Neural cell (in vitro differentiated cells): ENCODE results near the gene DYNC1I2. TPM values are rescaled to one million over a fixed set of nuclear protein-coding genes. Genes with fewer than 3 reads are reported as not detected.

Experiments used
- H2AFZ ChIP-seq: fragments of 200-600, 300-800 bp; sonication (generic), shearing (Covaris generic); 2 replicates; pipeline ENCODE4 v1.6.0; 2014; ENCODE audit warnings: low read depth, mild to moderate bottlenecking, antibody characterized with exemption, low read length, moderate library complexity
- H3F3A ChIP-seq: fragments of 200-600 bp; shearing (Covaris generic); 2 replicates; pipeline ENCODE4 v1.6.1; 2016; ENCODE audit warnings: mild to moderate bottlenecking, moderate library complexity, mixed read lengths, antibody characterized with exemption, low read length; ENCODE audit not compliant: insufficient read depth, poor library complexity, severe bottlenecking
- H3K27ac ChIP-seq: fragments of 200-600, 300-800 bp; sonication (generic), shearing (Covaris generic); 2 replicates; pipeline ENCODE4 v1.5.1; 2014; ENCODE audit warnings: mild to moderate bottlenecking, low read length, moderate library complexity
- H3K27me3 ChIP-seq: fragments of 300-800, 200-600 bp; sonication (generic), shearing (Covaris generic); 2 replicates; pipeline ENCODE4 v1.6.0; 2014; ENCODE audit warnings: mild to moderate bottlenecking, low read depth, low read length, moderate library complexity; ENCODE audit not compliant: insufficient read depth
- H3K36me3 ChIP-seq: fragments of 300-800, 200-600 bp; sonication (generic), shearing (Covaris generic); 2 replicates; pipeline ENCODE4 v1.5.1; 2014; ENCODE audit warnings: mild to moderate bottlenecking, antibody characterized with exemption, low read length, moderate library complexity; ENCODE audit not compliant: insufficient read depth
- H3K4me2 ChIP-seq: fragments of 300-800, 200-600 bp; sonication (generic), shearing (Covaris generic); 2 replicates; pipeline ENCODE4 v1.6.0; 2014; ENCODE audit warnings: mild to moderate bottlenecking, low read length
- H3K4me3 ChIP-seq: fragments of 300-800, 200-600 bp; sonication (generic), shearing (Covaris generic); 2 replicates; pipeline ENCODE4 v1.5.1; 2014; ENCODE audit warnings: mild to moderate bottlenecking, low read length, moderate library complexity
- H3K79me2 ChIP-seq: fragments of 200-600 bp; shearing (Covaris generic); replicated peaks from 2 replicates; pipeline ENCODE4 v1.6.0; 2014; ENCODE audit warnings: mild to moderate bottlenecking, low read length, moderate library complexity; ENCODE audit not compliant: insufficient read depth
- H3K9ac ChIP-seq: fragments of 300-800, 200-600 bp; sonication (generic), shearing (Covaris generic); 2 replicates; pipeline ENCODE4 v1.6.1; 2016; ENCODE audit warnings: mild to moderate bottlenecking, low read length, mixed read lengths
- H3K9me2 ChIP-seq: fragments of 200-600 bp; shearing (Covaris generic); 2 replicates; pipeline ENCODE4 v1.6.1; 2016; ENCODE audit warnings: mild to moderate bottlenecking, low read length, mixed read lengths; ENCODE audit not compliant: insufficient read depth
- H3K9me3 ChIP-seq: fragments of 200-600, 300-800 bp; sonication (generic), shearing (Covaris generic); 2 replicates; pipeline ENCODE4 v1.6.1; 2016; ENCODE audit warnings: mild to moderate bottlenecking, mixed run types, low read length, moderate library complexity, mixed read lengths
- H4K20me1 ChIP-seq: fragments of 200-600 bp; shearing (Covaris generic); 2 replicates; pipeline ENCODE4 v1.6.1; 2016; ENCODE audit warnings: mild to moderate bottlenecking, mixed run types; ENCODE audit not compliant: insufficient read depth
- EP300 ChIP-seq: fragments of 450-650 bp; conservative IDR thresholded peaks from 2 replicates; pipeline ENCODE4 v1.6.1; 2014; ENCODE audit warnings: antibody characterized with exemption, mild to moderate bottlenecking, moderate library complexity; ENCODE audit not compliant: poor library complexity, severe bottlenecking
- EZH2 ChIP-seq: fragments of 200-600, 300-800 bp; shearing (Covaris generic), sonication (generic); IDR thresholded peaks from 2 replicates; pipeline ENCODE4 v1.6.1; 2014; ENCODE audit warnings: antibody characterized with exemption, low read length, borderline replicate concordance, mild to moderate bottlenecking; ENCODE audit not compliant: insufficient read depth, poor library complexity, severe bottlenecking
- MXI1 ChIP-seq: fragments of 450-650 bp; conservative IDR thresholded peaks from 2 replicates; pipeline ENCODE4 v1.6.1; 2014; ENCODE audit warnings: antibody characterized with exemption, mild to moderate bottlenecking; ENCODE audit not compliant: poor library complexity, severe bottlenecking
- POLR2AphosphoS5 ChIP-seq: IDR thresholded peaks from 2 replicates; pipeline ENCODE4 v1.6.1; 2012
- RAD21 ChIP-seq: fragments of 450-650 bp; conservative IDR thresholded peaks from 2 replicates; pipeline ENCODE4 v1.6.1; 2014; ENCODE audit warnings: antibody characterized with exemption, mild to moderate bottlenecking, moderate library complexity
- SMC3 ChIP-seq: fragments of 450-650 bp; conservative IDR thresholded peaks from 2 replicates; pipeline ENCODE4 v1.6.1; 2014; ENCODE audit warnings: antibody characterized with exemption, mild to moderate bottlenecking, moderate library complexity; ENCODE audit not compliant: poor library complexity
- TAF1 ChIP-seq: IDR thresholded peaks from 2 replicates; pipeline ENCODE4 v1.6.1; 2012; ENCODE audit warnings: low read depth
- polyA plus RNA-seq: library from polyadenylated mRNA; depleted of rRNA; stranded (reverse); fragments of >200 nt; gene quantifications from 2 replicates; pipeline ENCODE4 v1.2.3, GENCODE V29; 2014
- TF ChIP-seq, protein P1 (sequence below): IDR thresholded peaks from 2 replicates; pipeline ENCODE4 v1.6.1; 2012; ENCODE audit warnings: borderline replicate concordance
- TF ChIP-seq, protein P2 (sequence below): fragments of 450-650 bp; IDR thresholded peaks from 2 replicates; pipeline ENCODE4 v1.5.1; 2014; ENCODE audit warnings: antibody characterized with exemption, mild to moderate bottlenecking, moderate library complexity; ENCODE audit not compliant: poor library complexity, severe bottlenecking

DYNC1I2 gene
- polyA plus RNA-seq, 1 donor from 2014 or later: 561 TPM

DNA sequence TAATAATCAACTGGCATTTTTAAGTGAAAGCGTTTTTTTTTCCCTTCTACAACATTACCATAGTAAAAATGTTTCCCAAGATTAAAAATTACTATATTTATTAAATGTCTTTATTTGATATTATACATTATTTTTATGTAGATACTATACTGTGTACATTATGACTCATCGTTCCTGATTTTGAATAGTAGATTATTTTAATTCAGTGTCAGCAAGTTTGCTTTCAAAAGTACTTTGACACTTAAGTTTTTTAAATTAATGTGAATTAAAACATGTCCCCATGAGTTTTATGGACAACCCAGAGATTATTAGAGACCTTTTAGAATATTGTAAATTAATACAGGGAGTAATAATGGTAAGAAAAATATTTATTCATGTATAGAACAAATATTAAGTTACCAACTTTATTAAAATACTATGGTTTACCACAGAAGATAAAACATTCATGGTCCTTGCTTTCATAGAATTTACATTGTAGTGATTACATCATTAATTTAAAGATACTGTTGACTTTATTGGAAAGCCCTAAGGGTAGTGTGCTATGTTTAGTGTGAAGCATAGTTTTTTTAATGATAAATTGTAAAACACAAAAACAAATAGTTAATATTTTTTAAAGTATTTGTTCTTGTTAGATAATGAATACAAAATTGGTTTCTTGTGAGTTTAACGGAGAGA, 21.9 kb downstream of the DYNC1I2 start:
- Histone ChIP-seq H2AFZ (no peak overlapping the region), H3K79me2 (peaks cover 63% of the 10 kb centered on the region)
- TF ChIP-seq, protein P1, sequence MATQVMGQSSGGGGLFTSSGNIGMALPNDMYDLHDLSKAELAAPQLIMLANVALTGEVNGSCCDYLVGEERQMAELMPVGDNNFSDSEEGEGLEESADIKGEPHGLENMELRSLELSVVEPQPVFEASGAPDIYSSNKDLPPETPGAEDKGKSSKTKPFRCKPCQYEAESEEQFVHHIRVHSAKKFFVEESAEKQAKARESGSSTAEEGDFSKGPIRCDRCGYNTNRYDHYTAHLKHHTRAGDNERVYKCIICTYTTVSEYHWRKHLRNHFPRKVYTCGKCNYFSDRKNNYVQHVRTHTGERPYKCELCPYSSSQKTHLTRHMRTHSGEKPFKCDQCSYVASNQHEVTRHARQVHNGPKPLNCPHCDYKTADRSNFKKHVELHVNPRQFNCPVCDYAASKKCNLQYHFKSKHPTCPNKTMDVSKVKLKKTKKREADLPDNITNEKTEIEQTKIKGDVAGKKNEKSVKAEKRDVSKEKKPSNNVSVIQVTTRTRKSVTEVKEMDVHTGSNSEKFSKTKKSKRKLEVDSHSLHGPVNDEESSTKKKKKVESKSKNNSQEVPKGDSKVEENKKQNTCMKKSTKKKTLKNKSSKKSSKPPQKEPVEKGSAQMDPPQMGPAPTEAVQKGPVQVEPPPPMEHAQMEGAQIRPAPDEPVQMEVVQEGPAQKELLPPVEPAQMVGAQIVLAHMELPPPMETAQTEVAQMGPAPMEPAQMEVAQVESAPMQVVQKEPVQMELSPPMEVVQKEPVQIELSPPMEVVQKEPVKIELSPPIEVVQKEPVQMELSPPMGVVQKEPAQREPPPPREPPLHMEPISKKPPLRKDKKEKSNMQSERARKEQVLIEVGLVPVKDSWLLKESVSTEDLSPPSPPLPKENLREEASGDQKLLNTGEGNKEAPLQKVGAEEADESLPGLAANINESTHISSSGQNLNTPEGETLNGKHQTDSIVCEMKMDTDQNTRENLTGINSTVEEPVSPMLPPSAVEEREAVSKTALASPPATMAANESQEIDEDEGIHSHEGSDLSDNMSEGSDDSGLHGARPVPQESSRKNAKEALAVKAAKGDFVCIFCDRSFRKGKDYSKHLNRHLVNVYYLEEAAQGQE: no peak
- TF ChIP-seq, protein P2, sequence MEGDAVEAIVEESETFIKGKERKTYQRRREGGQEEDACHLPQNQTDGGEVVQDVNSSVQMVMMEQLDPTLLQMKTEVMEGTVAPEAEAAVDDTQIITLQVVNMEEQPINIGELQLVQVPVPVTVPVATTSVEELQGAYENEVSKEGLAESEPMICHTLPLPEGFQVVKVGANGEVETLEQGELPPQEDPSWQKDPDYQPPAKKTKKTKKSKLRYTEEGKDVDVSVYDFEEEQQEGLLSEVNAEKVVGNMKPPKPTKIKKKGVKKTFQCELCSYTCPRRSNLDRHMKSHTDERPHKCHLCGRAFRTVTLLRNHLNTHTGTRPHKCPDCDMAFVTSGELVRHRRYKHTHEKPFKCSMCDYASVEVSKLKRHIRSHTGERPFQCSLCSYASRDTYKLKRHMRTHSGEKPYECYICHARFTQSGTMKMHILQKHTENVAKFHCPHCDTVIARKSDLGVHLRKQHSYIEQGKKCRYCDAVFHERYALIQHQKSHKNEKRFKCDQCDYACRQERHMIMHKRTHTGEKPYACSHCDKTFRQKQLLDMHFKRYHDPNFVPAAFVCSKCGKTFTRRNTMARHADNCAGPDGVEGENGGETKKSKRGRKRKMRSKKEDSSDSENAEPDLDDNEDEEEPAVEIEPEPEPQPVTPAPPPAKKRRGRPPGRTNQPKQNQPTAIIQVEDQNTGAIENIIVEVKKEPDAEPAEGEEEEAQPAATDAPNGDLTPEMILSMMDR: no peak
- TF ChIP-seq MXI1 (no peak), TAF1 (no peak), RAD21 (no peak), EZH2 (no peak), EP300 (no peak), SMC3 (no peak), POLR2AphosphoS5 (no peak)

DNA sequence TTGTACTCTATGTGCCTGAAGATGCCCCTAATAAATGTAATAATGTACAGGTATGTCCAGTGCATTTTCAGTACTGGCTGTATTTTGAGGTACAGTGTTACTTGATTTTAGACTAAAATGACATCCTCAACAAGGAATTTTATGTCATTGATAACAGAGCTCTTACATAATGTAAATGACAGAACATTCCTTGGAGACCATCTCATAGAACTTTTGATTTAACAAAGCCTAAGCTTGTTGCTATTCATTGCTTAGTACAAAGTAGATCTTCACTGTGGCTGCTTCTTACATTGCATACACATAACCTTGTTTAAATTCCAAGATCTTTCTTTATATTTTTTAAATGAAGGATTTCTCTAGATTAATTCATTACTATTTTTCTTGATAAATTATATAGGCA, 24.1 kb downstream of the DYNC1I2 start:
- Histone ChIP-seq H2AFZ (no peak overlapping the region), H3K27ac (no peak overlapping the region), H3K4me3 (no peak overlapping the region), H3K36me3 (peaks cover 4% of the 10 kb centered on the region), H3K79me2 (peaks cover 41% of the 10 kb centered on the region), H3K27me3 (no peaks in the 10 kb centered on the region), H4K20me1 (peaks cover 2% of the 10 kb centered on the region), H3F3A (no peaks in the 10 kb centered on the region), H3K9me2 (no peaks in the 10 kb centered on the region), H3K9me3 (no peaks in the 10 kb centered on the region), H3K4me2 (no peak overlapping the region), H3K9ac (no peak overlapping the region)
- TF ChIP-seq RAD21 (no peak), EP300 (no peak), SMC3 (no peak), EZH2 (no peak), MXI1 (no peak), POLR2AphosphoS5 (no peak), TAF1 (no peak)

More for the DNA sequence above, 21.9 kb downstream of the DYNC1I2 start:
- Histone ChIP-seq H3K4me3 (no peak overlapping the region), H3K4me2 (no peak overlapping the region), H3K9ac (no peak overlapping the region), H3F3A (no peaks in the 10 kb centered on the region), H3K27me3 (no peaks in the 10 kb centered on the region), H3K36me3 (peaks cover 4% of the 10 kb centered on the region), H3K9me3 (no peaks in the 10 kb centered on the region), H3K27ac (no peak overlapping the region), H4K20me1 (peaks cover 3% of the 10 kb centered on the region), H3K9me2 (no peaks in the 10 kb centered on the region)
